ENCODE measurements around the gene PATZ1.

PATZ1 gene

GRCh38 chr22:31347251-31348008 is 1.3 kb upstream of the PATZ1 start:
- TF ChIP-seq TAF1 (IDR thresholded peaks at IDR 0.05; ENCODE audit: low read depth) (peak; percentile 42), EGR1 (IDR thresholded peaks at IDR 0.05) (no peak), YY1 (IDR thresholded peaks at IDR 0.05; ENCODE audit: low read depth) (peak; percentile 75), TEAD4 (IDR thresholded peaks at IDR 0.05) (no peak), REST (IDR thresholded peaks at IDR 0.05; ENCODE audit: low read depth) (0 out of 2 replicates have a peak, but pooled peaks have one; percentile 19)
- TF ChIP-seq, protein P1, sequence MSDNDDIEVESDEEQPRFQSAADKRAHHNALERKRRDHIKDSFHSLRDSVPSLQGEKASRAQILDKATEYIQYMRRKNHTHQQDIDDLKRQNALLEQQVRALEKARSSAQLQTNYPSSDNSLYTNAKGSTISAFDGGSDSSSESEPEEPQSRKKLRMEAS (IDR thresholded peaks at IDR 0.05) = peak; percentile 65; the same call in 1 of the 2 replicates

DNA sequence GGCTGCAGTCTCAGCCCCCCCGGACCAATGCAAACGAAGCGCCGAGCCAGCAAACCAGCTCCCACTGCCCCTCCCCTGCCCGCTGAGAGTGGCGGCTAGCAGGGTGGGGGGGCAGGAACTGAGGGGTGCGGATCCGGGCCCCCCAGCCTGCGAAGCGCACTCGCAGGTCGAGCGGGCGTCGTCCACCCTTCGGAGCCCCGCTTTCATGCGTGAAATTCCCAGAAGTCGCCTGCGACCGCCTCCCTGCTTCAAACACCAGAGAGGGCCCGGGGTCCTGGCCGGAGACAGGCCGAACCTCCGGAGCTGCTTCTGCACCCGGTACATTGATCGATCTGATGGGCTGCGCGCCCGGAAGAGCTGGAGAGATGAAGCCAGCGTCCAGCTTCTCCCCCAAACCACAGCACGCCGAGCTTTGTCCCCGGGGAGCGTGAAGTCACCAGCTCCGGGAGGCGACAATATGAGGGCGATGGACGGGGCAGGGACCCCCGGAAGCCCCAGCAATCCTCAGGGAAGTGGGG is 646 bp upstream of the PATZ1 start:
- no peak for TF ChIP-seq CREB1 (IDR thresholded peaks at IDR 0.05; ENCODE audit: low read depth)
- TF ChIP-seq EGR1 (IDR thresholded peaks at IDR 0.05) = no peak
- peak; percentile 33; the same call in 1 of the 2 replicates for TF ChIP-seq TAF1 (IDR thresholded peaks at IDR 0.05; ENCODE audit: low read depth)
- no peak for TF ChIP-seq NFIC (IDR thresholded peaks at IDR 0.05)
- no peak for TF ChIP-seq YY1 (IDR thresholded peaks at IDR 0.05; ENCODE audit: low read depth)
- peak; percentile 81; the same call in 1 of the 2 replicates for TF ChIP-seq ZBTB7A (IDR thresholded peaks at IDR 0.05; ENCODE audit: low read depth)
- TF ChIP-seq TCF12 (IDR thresholded peaks at IDR 0.05; ENCODE audit: low read depth) = peak; percentile 8; the same call in 1 of the 2 replicates
- no peak for TF ChIP-seq CEBPB (IDR thresholded peaks at IDR 0.05)
- TF ChIP-seq, protein P2, sequence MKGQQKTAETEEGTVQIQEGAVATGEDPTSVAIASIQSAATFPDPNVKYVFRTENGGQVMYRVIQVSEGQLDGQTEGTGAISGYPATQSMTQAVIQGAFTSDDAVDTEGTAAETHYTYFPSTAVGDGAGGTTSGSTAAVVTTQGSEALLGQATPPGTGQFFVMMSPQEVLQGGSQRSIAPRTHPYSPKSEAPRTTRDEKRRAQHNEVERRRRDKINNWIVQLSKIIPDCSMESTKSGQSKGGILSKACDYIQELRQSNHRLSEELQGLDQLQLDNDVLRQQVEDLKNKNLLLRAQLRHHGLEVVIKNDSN (IDR thresholded peaks at IDR 0.05) = no peak
- no peak for TF ChIP-seq EP300 (IDR thresholded peaks at IDR 0.05; ENCODE audit: borderline replicate concordance)
- TF ChIP-seq REST (IDR thresholded peaks at IDR 0.05; ENCODE audit: low read depth) = no peak
- no peak for TF ChIP-seq RAD21 (IDR thresholded peaks at IDR 0.05; ENCODE audit: low read depth)
- TF ChIP-seq, protein P1 (IDR thresholded peaks at IDR 0.05) = no peak; the same call in 1 of the 2 replicates
- TF ChIP-seq FOXM1 (IDR thresholded peaks at IDR 0.05; ENCODE audit: borderline replicate concordance, low read depth) = no peak

DNA sequence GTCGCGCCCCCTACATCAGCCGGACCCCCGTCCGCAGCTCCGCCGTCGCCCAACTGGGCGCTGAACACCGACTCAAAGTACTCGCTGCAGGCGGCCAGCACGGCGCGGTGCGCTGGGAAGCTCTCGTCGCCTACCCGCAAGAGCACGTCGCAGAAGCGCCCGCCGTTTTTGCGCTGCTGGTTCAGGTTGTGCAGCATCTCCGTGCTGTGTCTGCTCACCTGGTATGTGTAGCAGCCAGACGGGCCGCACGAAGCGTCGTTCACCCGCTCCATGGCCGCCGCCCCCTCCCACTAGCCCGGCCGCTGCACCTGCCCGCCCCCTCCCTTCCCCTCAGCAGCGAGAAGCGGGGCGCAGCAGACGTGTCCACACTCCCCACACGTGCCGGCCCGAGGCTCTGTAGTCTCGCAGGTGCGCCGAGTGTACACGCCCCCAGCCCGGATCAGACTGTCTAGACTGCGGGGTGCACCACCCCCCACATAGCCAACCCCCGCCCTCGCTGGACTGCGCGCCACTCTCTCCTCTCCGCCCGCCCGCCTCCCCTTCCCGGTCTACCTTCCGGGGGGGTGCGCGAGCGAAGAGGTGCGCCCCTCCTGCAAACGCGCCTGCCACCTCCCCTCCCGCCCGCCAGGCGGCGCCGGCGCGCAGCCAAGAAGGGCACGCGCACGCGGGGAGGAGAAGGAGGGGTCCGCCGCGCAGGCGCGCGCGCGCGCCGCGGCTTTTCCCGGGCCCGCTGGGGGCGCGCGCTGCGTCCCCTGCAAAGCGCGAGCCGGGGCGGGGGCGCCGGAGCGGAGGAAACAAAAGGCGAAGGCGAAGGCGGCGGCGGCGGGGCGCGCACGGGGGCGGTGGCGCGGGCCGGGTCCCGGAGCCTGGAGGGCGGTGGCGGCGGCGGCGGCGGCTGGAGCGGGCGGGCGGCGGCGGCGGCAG is 553 bp downstream of the PATZ1 start:
- TF ChIP-seq CEBPB (IDR thresholded peaks at IDR 0.05) (no peak), RAD21 (IDR thresholded peaks at IDR 0.05; ENCODE audit: low read depth) (peak; percentile 52; the same call in 1 of the 2 replicates), EGR1 (IDR thresholded peaks at IDR 0.05) (no peak), NFIC (IDR thresholded peaks at IDR 0.05) (peak; percentile 55; the same call in 1 of the 2 replicates)
- TF ChIP-seq, protein P1 (IDR thresholded peaks at IDR 0.05) = peak; percentile 76

DNA sequence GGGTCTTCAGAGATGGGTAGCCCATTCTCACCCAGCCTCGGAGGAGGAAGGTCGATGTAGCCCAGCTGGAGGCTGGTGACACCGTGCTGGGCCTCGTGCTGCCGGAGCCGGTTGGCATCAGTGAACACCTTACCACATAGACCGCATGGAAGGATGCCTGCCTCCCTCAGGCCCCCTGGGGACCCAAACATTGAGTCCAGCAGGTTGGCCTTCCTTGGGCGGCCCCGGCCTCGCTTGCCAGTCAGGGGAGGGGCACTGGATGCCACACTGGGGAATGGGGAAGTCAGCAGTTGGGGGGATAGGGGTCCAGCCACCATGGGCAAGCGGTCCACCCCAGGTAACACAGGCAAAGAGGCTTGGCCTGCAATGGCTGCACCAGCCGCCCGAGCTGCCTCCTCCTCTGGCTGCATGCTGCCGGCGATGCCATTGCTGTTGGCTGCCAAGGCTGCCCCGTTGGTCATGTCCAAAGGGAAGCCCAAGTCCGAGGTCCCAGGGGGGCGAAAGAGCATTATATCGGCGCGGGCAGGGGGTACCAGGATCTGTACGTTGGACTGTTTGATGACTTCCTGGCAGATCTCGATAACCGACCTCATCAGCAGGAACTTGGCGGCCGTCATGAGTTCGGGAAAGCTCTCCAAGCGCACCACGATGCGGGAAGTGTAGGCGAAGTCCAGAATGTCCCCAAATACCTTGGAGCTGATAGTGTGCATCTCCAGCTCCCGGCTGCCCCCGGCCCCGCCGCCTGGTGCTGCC is 1.4 kb downstream of the PATZ1 start:
- TF ChIP-seq EP300 (IDR thresholded peaks at IDR 0.05; ENCODE audit: borderline replicate concordance) = no peak
- no peak for TF ChIP-seq CREB1 (IDR thresholded peaks at IDR 0.05; ENCODE audit: low read depth)
- TF ChIP-seq CEBPB (IDR thresholded peaks at IDR 0.05) = no peak
- TF ChIP-seq, protein P1 (IDR thresholded peaks at IDR 0.05) = peak; percentile 75; the same call in 1 of the 2 replicates
- TF ChIP-seq ZBTB7A (IDR thresholded peaks at IDR 0.05; ENCODE audit: low read depth) = no peak
- TF ChIP-seq EGR1 (IDR thresholded peaks at IDR 0.05) = no peak
- no peak for TF ChIP-seq YY1 (IDR thresholded peaks at IDR 0.05; ENCODE audit: low read depth)
- TF ChIP-seq TAF1 (IDR thresholded peaks at IDR 0.05; ENCODE audit: low read depth) = no peak

DNA sequence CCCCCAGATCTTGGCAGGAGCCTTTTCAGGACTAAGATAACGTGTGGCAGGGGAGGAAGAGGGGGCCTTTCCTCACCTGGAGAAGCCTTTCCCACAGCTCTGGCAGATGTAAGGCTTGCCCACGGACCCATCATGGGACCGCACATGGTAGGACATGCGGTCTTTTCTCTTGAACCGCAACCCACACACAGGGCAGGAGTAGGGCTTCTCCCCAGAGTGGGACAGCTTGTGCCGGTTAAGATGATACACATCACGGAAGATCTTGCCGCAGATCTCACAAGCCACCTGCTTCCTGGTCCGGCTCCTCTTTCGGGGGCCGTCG is 1.9 kb downstream of the PATZ1 start:
- no peak for TF ChIP-seq TEAD4 (IDR thresholded peaks at IDR 0.05)
- TF ChIP-seq, protein P1 (IDR thresholded peaks at IDR 0.05) = peak; percentile 26; the same call in 1 of the 2 replicates

Measured in Ishikawa (cell line).